Panc1 (cell line): ENCODE results near the gene TACC2. TPM values are rescaled to one million over a fixed set of nuclear protein-coding genes. Genes with fewer than 3 reads are reported as not detected.

Experiments
- ATAC-seq: fragments of 200-7000 bp; cut with Tn5 transposase; 2 replicates; pipeline ENCODE4 v1.9.1; 2020; ENCODE audit warnings: mild to moderate bottlenecking, moderate library complexity
- BruUV-seq: library from RNA; stranded (reverse); fragments of 400-500 nt; replicated peaks from 2 replicates; lab custom pipeline; 2021; lab: Mats Ljungman, UMichigan
- CTCF ChIA-PET: fragments of 300-600 bp; sonication (Branson Sonifier 250); formaldehyde crosslinking; loops from one replicate; lab custom pipeline; 2022; ENCODE audit warnings: antibody characterized with exemption; lab: Charles Lee
- POLR2A ChIA-PET: fragments of 300-600 bp; sonication (Branson Sonifier 250); formaldehyde crosslinking; loops from one replicate; lab custom pipeline; 2022; ENCODE audit warnings: antibody characterized with exemption; lab: Charles Lee
- DNase-seq: peaks from one replicate; pipeline ENCODE4 v3.0.0-alpha.2; 2010; ENCODE audit warnings: low read depth, low spot score
- H3K27ac ChIP-seq: 2 replicates; pipeline ENCODE4 v1.5.1; 2011; ENCODE audit warnings: mild to moderate bottlenecking, low read length, inconsistent platforms
- H3K27me3 ChIP-seq: fragments of 200-500 bp; sonication (Bioruptor generic); 2 replicates; pipeline ENCODE4 v1.6.0; 2014; ENCODE audit warnings: low read length, inconsistent platforms; ENCODE audit not compliant: control insufficient read depth, insufficient read depth
- H3K36me3 ChIP-seq: fragments of 200-500 bp; sonication (Bioruptor generic); 2 replicates; pipeline ENCODE4 v1.5.1; 2014; ENCODE audit warnings: inconsistent platforms, mild to moderate bottlenecking, low read length, moderate library complexity; ENCODE audit not compliant: control insufficient read depth, insufficient read depth
- H3K4me1 ChIP-seq: 2 replicates; pipeline ENCODE4 v1.5.1; 2011; ENCODE audit warnings: inconsistent platforms, mild to moderate bottlenecking, low read length, moderate library complexity; ENCODE audit not compliant: control insufficient read depth, insufficient read depth
- H3K4me3 ChIP-seq, 2 experiments: 2 replicates each; pipeline ENCODE4 v1.5.1; 2011 to 2012; ENCODE audit warnings: low read depth in 2 of 2, low read length in 2 of 2, mild to moderate bottlenecking in 2 of 2, inconsistent platforms in 1 of 2, moderate library complexity in 1 of 2
- H3K9me3 ChIP-seq: fragments of 200-500 bp; sonication (Bioruptor generic); 2 replicates; pipeline ENCODE4 v1.5.1; 2014; ENCODE audit warnings: low read depth, mild to moderate bottlenecking, inconsistent platforms, low read length, moderate library complexity; ENCODE audit not compliant: control insufficient read depth, insufficient read depth
- POLR2AphosphoS5 ChIP-seq: IDR thresholded peaks from 2 replicates; pipeline ENCODE4 v1.6.1; 2012; ENCODE audit warnings: mild to moderate bottlenecking, low read depth, low read length, moderate library complexity
- SIN3A ChIP-seq: IDR thresholded peaks from 2 replicates; pipeline ENCODE4 v1.6.1; 2012; ENCODE audit warnings: low read depth, mild to moderate bottlenecking, low read length, moderate library complexity, borderline replicate concordance; ENCODE audit not compliant: insufficient read depth
- TCF7L2 ChIP-seq: IDR thresholded peaks from 2 replicates; pipeline ENCODE4 v1.6.1; 2011; ENCODE audit warnings: mild to moderate bottlenecking, low read depth, low read length, inconsistent platforms
- in situ Hi-C: cut with HindIII; loops from 2 replicates; pipeline ENCODE4 v1.10.0; 2016; ENCODE audit warnings: low sequenced_read_pairs, low pct_unique_long_range_greater_than_20kb
- intact Hi-C: fragments of 100-400 bp; cut with micrococcal nuclease; formaldehyde crosslinking; loops from one replicate; pipeline ENCODE4 v1.10.0; 2022; ENCODE audit not compliant: unreplicated experiment
- total RNA-seq: library from RNA; stranded (reverse); gene quantifications from one replicate; pipeline ENCODE4 v1.2.1, GENCODE V29; 2021; ENCODE audit not compliant: unreplicated experiment
- TF ChIP-seq, protein P1 (sequence below): fragments of 450-650 bp; IDR thresholded peaks from 2 replicates; pipeline ENCODE4 v1.5.1; 2017; ENCODE audit warnings: mild to moderate bottlenecking
- TF ChIP-seq, protein P2 (sequence below), 2 experiments: IDR thresholded peaks; 2 replicates each; pipeline ENCODE4 v1.6.1; 2011 to 2012; ENCODE audit warnings: low read depth in 2 of 2, control low read depth in 1 of 2, low read length in 1 of 2, mild to moderate bottlenecking in 1 of 2, moderate library complexity in 1 of 2; ENCODE audit not compliant: insufficient read depth in 1 of 2

Gene TACC2
- total RNA-seq, 1 experiment from 2014 or later = 133 TPM

DNA sequence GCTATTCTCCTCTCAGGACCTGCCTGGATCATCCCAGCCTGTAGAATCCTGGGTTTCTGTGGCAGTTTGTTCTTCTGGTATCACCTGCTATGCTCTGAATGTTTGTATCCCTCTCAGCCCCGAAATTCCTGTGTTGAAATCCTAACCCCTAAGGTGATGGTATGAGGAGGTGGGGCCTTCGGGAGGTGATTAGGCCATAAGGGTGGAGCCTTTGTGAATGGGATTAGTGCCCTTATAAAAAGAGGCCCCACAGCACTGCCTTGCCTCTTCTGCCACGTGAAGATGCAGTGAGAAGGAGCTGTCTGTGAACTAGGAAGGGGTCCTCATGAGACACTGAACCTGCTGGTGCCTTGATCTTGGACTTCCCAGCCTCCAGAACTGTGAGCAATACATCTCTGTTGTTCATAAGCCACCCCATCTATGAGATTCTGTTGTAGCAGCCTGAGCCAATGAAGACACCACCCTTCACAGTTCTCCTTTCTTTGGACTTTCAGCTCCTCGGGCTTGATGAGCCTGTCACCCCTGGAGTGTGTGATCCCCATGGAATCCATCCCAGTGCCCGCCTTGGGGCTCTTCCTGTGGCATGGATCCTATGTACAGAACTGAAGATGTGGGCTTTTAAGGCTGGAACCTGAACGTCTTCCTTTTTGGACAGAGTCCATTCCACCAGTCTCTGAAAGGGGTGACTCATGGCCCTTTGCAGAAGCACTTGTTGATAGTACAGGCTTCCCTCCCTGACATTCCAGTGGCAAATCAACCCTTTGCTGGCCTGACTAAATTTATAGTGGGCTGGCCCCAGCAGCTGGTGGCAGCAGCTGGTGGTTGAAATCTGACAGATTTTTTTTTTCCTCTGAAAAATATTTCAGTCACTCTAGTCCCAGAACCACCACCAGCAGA is 138.0 kb downstream of the TACC2 start:
- ChIA-PET POLR2A (interaction anchor here (0.6 to 0.7 kb wide), 2 partner anchors 89 to 148 kb away, joined by 3 to 16 read pairs; no protein-coding TSS in a partner anchor), CTCF (interaction anchor here (0.7 to 1.6 kb wide), 2 partner anchors 10 to 24 kb away, joined by 4 to 5 read pairs; no protein-coding TSS in a partner anchor)
- peak; percentile 20; the same call in 1 of the 2 replicates for TF ChIP-seq POLR2AphosphoS5
- TF ChIP-seq SIN3A = 0 out of 2 replicates have a peak, but pooled peaks have one; percentile 75
- TF ChIP-seq TCF7L2 = no peak
- TF ChIP-seq, protein P1, sequence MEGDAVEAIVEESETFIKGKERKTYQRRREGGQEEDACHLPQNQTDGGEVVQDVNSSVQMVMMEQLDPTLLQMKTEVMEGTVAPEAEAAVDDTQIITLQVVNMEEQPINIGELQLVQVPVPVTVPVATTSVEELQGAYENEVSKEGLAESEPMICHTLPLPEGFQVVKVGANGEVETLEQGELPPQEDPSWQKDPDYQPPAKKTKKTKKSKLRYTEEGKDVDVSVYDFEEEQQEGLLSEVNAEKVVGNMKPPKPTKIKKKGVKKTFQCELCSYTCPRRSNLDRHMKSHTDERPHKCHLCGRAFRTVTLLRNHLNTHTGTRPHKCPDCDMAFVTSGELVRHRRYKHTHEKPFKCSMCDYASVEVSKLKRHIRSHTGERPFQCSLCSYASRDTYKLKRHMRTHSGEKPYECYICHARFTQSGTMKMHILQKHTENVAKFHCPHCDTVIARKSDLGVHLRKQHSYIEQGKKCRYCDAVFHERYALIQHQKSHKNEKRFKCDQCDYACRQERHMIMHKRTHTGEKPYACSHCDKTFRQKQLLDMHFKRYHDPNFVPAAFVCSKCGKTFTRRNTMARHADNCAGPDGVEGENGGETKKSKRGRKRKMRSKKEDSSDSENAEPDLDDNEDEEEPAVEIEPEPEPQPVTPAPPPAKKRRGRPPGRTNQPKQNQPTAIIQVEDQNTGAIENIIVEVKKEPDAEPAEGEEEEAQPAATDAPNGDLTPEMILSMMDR = no peak
- BruUV-seq = no TSS peak
- Histone ChIP-seq H3K36me3 (no peaks in the 10 kb centered on the region), H3K4me1 (peaks cover 69% of the 10 kb centered on the region), H3K9me3 (no peaks in the 10 kb centered on the region), H3K27ac (peak overlapping the region; percentile 82), H3K27me3 (no peaks in the 10 kb centered on the region), H3K4me3 (peak overlapping the region in 1 of 2 experiments; percentile 41; a peak in 2 of 4 replicates)
- in situ Hi-C loops = no loop called here
- DNase-seq (no peak), ATAC-seq (peak; percentile 83)
- intact Hi-C loops = no loop called here

DNA sequence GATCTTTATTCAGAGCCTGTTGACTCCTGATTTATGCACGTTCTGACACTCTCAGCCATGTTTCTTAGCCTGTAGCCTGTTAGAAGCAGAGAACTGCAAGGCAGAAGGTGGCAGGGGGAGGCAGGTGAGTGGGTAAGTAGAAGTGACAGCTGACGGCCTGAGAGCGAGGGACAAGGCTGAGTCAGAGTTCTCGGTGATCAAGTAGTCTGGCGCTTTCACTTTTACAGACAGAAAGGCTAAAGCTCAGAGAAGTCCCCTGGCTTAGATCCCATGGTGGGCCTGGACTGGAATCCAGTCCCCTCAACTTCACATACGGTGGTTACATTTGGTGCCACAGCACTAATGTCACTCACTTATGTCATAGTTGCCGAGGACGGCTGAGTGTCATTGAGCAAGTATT is 139.0 kb downstream of the TACC2 start:
- Histone ChIP-seq H3K9me3 (no peaks in the 10 kb centered on the region), H3K27me3 (no peaks in the 10 kb centered on the region), H3K4me3 (peak overlapping the region; percentile 20 to 41), H3K36me3 (no peaks in the 10 kb centered on the region), H3K27ac (peak overlapping the region; percentile 82), H3K4me1 (peaks cover 71% of the 10 kb centered on the region)
- intact Hi-C loops (no loop called here), in situ Hi-C loops (no loop called here)
- CTCF ChIA-PET = interaction anchor here (1.6 kb wide), 1 partner anchor 9 kb away, joined by 5 read pairs; no protein-coding TSS in a partner anchor
- ATAC-seq = peak; percentile 49
- no TSS peak for BruUV-seq
- POLR2A ChIA-PET = no interaction called here
- DNase-seq = no peak
- TF ChIP-seq SIN3A (no peak), TCF7L2 (no peak), POLR2AphosphoS5 (no peak)
- TF ChIP-seq, protein P2, sequence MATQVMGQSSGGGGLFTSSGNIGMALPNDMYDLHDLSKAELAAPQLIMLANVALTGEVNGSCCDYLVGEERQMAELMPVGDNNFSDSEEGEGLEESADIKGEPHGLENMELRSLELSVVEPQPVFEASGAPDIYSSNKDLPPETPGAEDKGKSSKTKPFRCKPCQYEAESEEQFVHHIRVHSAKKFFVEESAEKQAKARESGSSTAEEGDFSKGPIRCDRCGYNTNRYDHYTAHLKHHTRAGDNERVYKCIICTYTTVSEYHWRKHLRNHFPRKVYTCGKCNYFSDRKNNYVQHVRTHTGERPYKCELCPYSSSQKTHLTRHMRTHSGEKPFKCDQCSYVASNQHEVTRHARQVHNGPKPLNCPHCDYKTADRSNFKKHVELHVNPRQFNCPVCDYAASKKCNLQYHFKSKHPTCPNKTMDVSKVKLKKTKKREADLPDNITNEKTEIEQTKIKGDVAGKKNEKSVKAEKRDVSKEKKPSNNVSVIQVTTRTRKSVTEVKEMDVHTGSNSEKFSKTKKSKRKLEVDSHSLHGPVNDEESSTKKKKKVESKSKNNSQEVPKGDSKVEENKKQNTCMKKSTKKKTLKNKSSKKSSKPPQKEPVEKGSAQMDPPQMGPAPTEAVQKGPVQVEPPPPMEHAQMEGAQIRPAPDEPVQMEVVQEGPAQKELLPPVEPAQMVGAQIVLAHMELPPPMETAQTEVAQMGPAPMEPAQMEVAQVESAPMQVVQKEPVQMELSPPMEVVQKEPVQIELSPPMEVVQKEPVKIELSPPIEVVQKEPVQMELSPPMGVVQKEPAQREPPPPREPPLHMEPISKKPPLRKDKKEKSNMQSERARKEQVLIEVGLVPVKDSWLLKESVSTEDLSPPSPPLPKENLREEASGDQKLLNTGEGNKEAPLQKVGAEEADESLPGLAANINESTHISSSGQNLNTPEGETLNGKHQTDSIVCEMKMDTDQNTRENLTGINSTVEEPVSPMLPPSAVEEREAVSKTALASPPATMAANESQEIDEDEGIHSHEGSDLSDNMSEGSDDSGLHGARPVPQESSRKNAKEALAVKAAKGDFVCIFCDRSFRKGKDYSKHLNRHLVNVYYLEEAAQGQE (IDR thresholded peaks at IDR 0.05; ENCODE audit: insufficient read depth in 1 of 2, low read depth in 2 of 2, low read length in 1 of 2) = no peak
- TF ChIP-seq, protein P1 = no peak
